ENCODE measurements around the gene SCFD2. TPM values are rescaled to one million over a fixed set of nuclear protein-coding genes. Genes with fewer than 3 reads are reported as not detected.

Gene SCFD2
- total RNA-seq, 1 donor = 24.2 TPM

- H3K9me3 ChIP-seq (ENCODE audit: low read depth, low read length) = no peaks in the 10 kb centered on the region
- no peaks in the 10 kb centered on the region for H3K36me3 ChIP-seq (ENCODE audit: insufficient read depth, low read length)
- H3K4me2 ChIP-seq (ENCODE audit: insufficient read depth, low read length) = no peak overlapping the region
- H3K4me3 ChIP-seq (ENCODE audit: insufficient read depth, low read length) = no peak overlapping the region
- no peak for DNase-seq (ENCODE audit: insufficient read length, low spot score, missing footprints)
- no peaks in the 10 kb centered on the region for H3K27me3 ChIP-seq (ENCODE audit: insufficient read depth, low read length)
- no peak overlapping the region for H2AFZ ChIP-seq (ENCODE audit: low read length)
- H3K79me2 ChIP-seq (ENCODE audit: insufficient read depth, low read length) = no peaks in the 10 kb centered on the region
- H3K27ac ChIP-seq (ENCODE audit: low read depth, low read length) = no peak overlapping the region
- H4K20me1 ChIP-seq (ENCODE audit: insufficient read depth, low read length) = no peaks in the 10 kb centered on the region
- peaks cover 6% of the 10 kb centered on the region for H3K4me1 ChIP-seq (ENCODE audit: insufficient read depth, low read length)
- TF ChIP-seq, protein P1, sequence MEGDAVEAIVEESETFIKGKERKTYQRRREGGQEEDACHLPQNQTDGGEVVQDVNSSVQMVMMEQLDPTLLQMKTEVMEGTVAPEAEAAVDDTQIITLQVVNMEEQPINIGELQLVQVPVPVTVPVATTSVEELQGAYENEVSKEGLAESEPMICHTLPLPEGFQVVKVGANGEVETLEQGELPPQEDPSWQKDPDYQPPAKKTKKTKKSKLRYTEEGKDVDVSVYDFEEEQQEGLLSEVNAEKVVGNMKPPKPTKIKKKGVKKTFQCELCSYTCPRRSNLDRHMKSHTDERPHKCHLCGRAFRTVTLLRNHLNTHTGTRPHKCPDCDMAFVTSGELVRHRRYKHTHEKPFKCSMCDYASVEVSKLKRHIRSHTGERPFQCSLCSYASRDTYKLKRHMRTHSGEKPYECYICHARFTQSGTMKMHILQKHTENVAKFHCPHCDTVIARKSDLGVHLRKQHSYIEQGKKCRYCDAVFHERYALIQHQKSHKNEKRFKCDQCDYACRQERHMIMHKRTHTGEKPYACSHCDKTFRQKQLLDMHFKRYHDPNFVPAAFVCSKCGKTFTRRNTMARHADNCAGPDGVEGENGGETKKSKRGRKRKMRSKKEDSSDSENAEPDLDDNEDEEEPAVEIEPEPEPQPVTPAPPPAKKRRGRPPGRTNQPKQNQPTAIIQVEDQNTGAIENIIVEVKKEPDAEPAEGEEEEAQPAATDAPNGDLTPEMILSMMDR (IDR thresholded peaks at IDR 0.05; ENCODE audit: extremely low read depth, low read depth, low read length) = no peak
Measured at GRCh38 chr4:52949336-52949735, 416.5 kb downstream of the SCFD2 start.

DNA sequence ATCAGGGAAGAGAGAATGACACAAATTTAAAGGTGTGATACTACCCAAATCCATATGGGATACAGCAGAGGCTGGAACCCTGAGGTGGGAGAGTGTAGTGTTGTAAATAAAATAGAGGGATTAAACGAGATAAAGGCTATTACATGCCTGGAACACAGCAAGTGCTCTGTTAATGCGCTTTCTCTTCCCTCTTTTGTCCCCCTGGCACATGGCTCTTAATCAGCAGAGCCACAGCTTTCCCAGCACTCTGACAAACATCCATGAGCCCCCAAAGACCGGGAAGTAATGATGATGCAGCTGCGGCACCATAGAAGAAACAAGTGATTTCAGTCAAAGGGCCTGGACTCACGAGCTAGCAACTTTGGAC lies 417.8 kb downstream of the SCFD2 start:
- H4K20me1 ChIP-seq (ENCODE audit: insufficient read depth, low read length) = no peaks in the 10 kb centered on the region
- no peak overlapping the region for H3K4me2 ChIP-seq (ENCODE audit: insufficient read depth, low read length)
- no peaks in the 10 kb centered on the region for H3K9me3 ChIP-seq (ENCODE audit: low read depth, low read length)
- H2AFZ ChIP-seq (ENCODE audit: low read length) = no peak overlapping the region
- peaks cover 6% of the 10 kb centered on the region for H3K4me1 ChIP-seq (ENCODE audit: insufficient read depth, low read length)
- TF ChIP-seq, protein P1 (IDR thresholded peaks at IDR 0.05; ENCODE audit: extremely low read depth, low read depth, low read length) = no peak
- H3K27me3 ChIP-seq (ENCODE audit: insufficient read depth, low read length) = no peaks in the 10 kb centered on the region
- H3K27ac ChIP-seq (ENCODE audit: low read depth, low read length) = no peak overlapping the region
- H3K79me2 ChIP-seq (ENCODE audit: insufficient read depth, low read length) = no peaks in the 10 kb centered on the region
- H3K4me3 ChIP-seq (ENCODE audit: insufficient read depth, low read length) = no peak overlapping the region
- DNase-seq (ENCODE audit: insufficient read length, low spot score, missing footprints) = no peak
- H3K36me3 ChIP-seq (ENCODE audit: insufficient read depth, low read length) = no peaks in the 10 kb centered on the region

- no peak overlapping the region for H3K27ac ChIP-seq (ENCODE audit: low read depth, low read length)
- H3K4me1 ChIP-seq (ENCODE audit: insufficient read depth, low read length) = peaks cover 6% of the 10 kb centered on the region
Measured at GRCh38 chr4:52947401-52948056, 418.3 kb downstream of the SCFD2 start.

GRCh38 chr4:52946855-52947254 lies 419.0 kb downstream of the SCFD2 start:
- H3K36me3 ChIP-seq (ENCODE audit: insufficient read depth, low read length) = no peaks in the 10 kb centered on the region
- no peak overlapping the region for H3K4me2 ChIP-seq (ENCODE audit: insufficient read depth, low read length)
- no peak for DNase-seq (ENCODE audit: insufficient read length, low spot score, missing footprints)
- no peaks in the 10 kb centered on the region for H4K20me1 ChIP-seq (ENCODE audit: insufficient read depth, low read length)
- H3K4me3 ChIP-seq (ENCODE audit: insufficient read depth, low read length) = no peak overlapping the region
- H3K4me1 ChIP-seq (ENCODE audit: insufficient read depth, low read length) = peaks cover 6% of the 10 kb centered on the region
- no peaks in the 10 kb centered on the region for H3K9me3 ChIP-seq (ENCODE audit: low read depth, low read length)
- no peak overlapping the region for H3K27ac ChIP-seq (ENCODE audit: low read depth, low read length)
- no peaks in the 10 kb centered on the region for H3K27me3 ChIP-seq (ENCODE audit: insufficient read depth, low read length)
- no peak overlapping the region for H2AFZ ChIP-seq (ENCODE audit: low read length)
- TF ChIP-seq, protein P1 (IDR thresholded peaks at IDR 0.05; ENCODE audit: extremely low read depth, low read depth, low read length) = no peak
- H3K79me2 ChIP-seq (ENCODE audit: insufficient read depth, low read length) = no peaks in the 10 kb centered on the region

More at GRCh38 chr4:52947401-52948056, 418.3 kb downstream of the SCFD2 start:
- no peak overlapping the region for H3K4me2 ChIP-seq (ENCODE audit: insufficient read depth, low read length)
- H3K36me3 ChIP-seq (ENCODE audit: insufficient read depth, low read length) = no peaks in the 10 kb centered on the region
- DNase-seq (ENCODE audit: insufficient read length, low spot score, missing footprints) = no peak
- no peaks in the 10 kb centered on the region for H3K9me3 ChIP-seq (ENCODE audit: low read depth, low read length)
- H3K4me3 ChIP-seq (ENCODE audit: insufficient read depth, low read length) = no peak overlapping the region
- TF ChIP-seq, protein P1 (IDR thresholded peaks at IDR 0.05; ENCODE audit: extremely low read depth, low read depth, low read length) = no peak
- H4K20me1 ChIP-seq (ENCODE audit: insufficient read depth, low read length) = no peaks in the 10 kb centered on the region
- no peak overlapping the region for H2AFZ ChIP-seq (ENCODE audit: low read length)
- no peaks in the 10 kb centered on the region for H3K79me2 ChIP-seq (ENCODE audit: insufficient read depth, low read length)
- H3K27me3 ChIP-seq (ENCODE audit: insufficient read depth, low read length) = no peaks in the 10 kb centered on the region

Measured in osteoblast (primary cell).